AG04450 (cell line): Measurements from ENCODE around the gene FAM83D. TPM values are rescaled to one million over a fixed set of nuclear protein-coding genes. Genes with fewer than 3 reads are reported as not detected.

Experiments
- CTCF ChIA-PET: fragments of 300-600, 350-600 bp; formaldehyde crosslinking; extraction: SDS; loops from one replicate; lab custom pipeline; 2022; ENCODE audit warnings: antibody characterized with exemption, inconsistent platforms; lab: Charles Lee
- POLR2A ChIA-PET: fragments of 350-600 bp; formaldehyde crosslinking; extraction: SDS; loops from one replicate; lab custom pipeline; 2021; ENCODE audit warnings: antibody characterized with exemption, inconsistent platforms; lab: Yijun Ruan, JAX
- DNase-seq: peaks from one replicate; pipeline ENCODE4 v3.0.0-alpha.2; 2011; ENCODE audit warnings: low read depth, low spot score
- H3K27ac ChIP-seq: one replicate; pipeline ENCODE4 v1.5.1; 2012; ENCODE audit warnings: low read depth, low read length, control low read depth
- H3K27me3 ChIP-seq: one replicate; pipeline ENCODE4 v1.6.0; 2012; ENCODE audit warnings: low read length; ENCODE audit not compliant: control insufficient read depth, insufficient read depth
- H3K4me3 ChIP-seq: 2 replicates; pipeline ENCODE4 v1.5.1; 2011; ENCODE audit warnings: mild to moderate bottlenecking, low read depth, low read length, control low read depth
- H3K9me3 ChIP-seq: 2 replicates; pipeline ENCODE4 v1.5.1; 2012; ENCODE audit warnings: low read length; ENCODE audit not compliant: control insufficient read depth, insufficient read depth
- polyA plus RNA-seq: library from polyadenylated mRNA; depleted of rRNA; stranded (reverse); fragments of >200 nt; gene quantifications from 2 replicates; pipeline ENCODE4 v1.2.3, GENCODE V29; 2011
- TF ChIP-seq, protein P1 (sequence below): IDR thresholded peaks from 2 replicates; pipeline ENCODE4 v1.5.1; 2011; ENCODE audit warnings: low read depth, low read length, control low read depth, inconsistent platforms

Gene FAM83D
- polyA plus RNA-seq, 1 experiment = 14.9 TPM

DNA sequence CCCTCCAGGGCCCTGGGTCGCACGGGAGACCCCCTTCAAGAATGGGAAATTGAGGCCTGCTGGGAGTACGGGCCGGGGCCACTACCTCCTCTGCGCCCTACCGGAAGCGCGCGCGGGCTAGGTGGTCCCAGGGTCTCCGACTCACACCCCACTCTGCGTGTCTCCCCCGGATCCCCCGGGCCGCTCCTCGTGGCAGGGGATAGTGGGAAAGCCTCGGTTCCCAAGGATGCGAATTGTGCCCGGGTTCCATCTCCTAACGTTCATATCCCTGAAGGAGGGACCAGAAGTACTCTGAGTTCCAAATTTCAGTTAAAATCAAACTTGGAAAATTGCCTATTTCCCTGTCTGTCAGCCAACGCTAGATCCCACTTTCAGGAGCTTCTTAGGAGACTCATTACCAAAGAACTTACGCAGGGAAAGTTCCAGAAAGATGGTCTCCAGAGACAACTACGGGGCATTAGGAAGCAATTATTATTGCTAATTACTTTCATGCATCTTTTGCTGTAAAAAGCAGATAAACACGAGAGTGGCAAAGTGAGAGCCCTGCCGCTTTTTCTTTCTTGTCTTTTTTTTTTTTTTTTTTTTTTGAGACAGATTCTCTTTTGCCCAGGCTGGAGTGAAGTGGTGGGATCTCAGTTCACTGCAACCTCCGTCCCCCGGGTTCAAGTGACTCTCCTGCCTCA, 858 bp downstream of the FAM83D start:
- DNase-seq = no peak
- CTCF ChIA-PET = interaction anchor here (0.7 to 12.2 kb wide), 13 partner anchors 9 to 944 kb away, joined by 3 to 196 read pairs (median 4); partner anchors contain the start of gene DHX35
- Histone ChIP-seq H3K9me3 (no peaks in the 10 kb centered on the region; the same call in 1 of the 2 replicates), H3K27ac (no peak overlapping the region), H3K27me3 (peaks cover 2% of the 10 kb centered on the region), H3K4me3 (peak overlapping the region; percentile 78)
- POLR2A ChIA-PET = interaction anchor here (1.3 to 2.9 kb wide), 2 partner anchors 35 to 122 kb away, joined by 3 to 18 read pairs; partner anchors contain the start of gene DHX35
- TF ChIP-seq, protein P1, sequence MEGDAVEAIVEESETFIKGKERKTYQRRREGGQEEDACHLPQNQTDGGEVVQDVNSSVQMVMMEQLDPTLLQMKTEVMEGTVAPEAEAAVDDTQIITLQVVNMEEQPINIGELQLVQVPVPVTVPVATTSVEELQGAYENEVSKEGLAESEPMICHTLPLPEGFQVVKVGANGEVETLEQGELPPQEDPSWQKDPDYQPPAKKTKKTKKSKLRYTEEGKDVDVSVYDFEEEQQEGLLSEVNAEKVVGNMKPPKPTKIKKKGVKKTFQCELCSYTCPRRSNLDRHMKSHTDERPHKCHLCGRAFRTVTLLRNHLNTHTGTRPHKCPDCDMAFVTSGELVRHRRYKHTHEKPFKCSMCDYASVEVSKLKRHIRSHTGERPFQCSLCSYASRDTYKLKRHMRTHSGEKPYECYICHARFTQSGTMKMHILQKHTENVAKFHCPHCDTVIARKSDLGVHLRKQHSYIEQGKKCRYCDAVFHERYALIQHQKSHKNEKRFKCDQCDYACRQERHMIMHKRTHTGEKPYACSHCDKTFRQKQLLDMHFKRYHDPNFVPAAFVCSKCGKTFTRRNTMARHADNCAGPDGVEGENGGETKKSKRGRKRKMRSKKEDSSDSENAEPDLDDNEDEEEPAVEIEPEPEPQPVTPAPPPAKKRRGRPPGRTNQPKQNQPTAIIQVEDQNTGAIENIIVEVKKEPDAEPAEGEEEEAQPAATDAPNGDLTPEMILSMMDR = no peak

DNA sequence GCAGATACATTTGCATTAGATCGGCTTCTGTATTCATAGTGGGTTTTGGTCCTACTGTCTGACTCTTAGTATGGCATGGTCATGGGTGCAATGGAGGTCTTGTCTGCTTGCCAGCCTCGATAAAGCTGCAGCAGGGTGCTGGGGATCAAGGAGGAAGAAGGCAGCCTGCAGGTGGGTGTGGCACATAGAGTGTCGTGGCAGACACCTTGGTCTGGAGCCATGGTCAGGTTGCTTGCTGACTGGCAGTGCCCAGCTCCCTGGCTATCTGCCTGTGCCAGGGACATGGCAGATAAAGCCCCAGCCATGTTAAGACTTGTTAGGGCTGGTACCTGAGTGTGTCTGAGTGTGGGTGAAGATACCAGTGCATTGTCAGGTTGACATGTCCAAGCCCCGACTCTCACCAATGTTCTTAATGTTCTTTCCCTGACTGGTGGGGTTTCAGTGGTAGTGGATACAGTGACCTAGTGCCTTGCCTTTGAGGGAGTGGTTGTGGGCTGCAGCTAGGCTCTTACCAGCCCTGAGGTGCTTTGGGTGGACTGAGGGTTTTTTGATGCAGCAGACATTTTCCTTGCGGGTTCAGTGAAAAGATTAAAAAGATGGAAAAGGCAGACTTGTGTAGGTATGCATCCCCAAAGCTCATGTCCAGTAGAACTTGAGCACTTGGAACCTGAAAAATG, 1.8 kb downstream of the FAM83D start:
- H3K9me3 ChIP-seq = no peaks in the 10 kb centered on the region; the same call in 1 of the 2 replicates
- ChIA-PET POLR2A (interaction anchor here (1.3 to 2.9 kb wide), 2 partner anchors 34 to 121 kb away, joined by 3 to 18 read pairs; partner anchors contain the start of gene DHX35), CTCF (interaction anchor here (0.5 to 12.2 kb wide), 6 partner anchors 34 to 943 kb away, joined by 3 to 196 read pairs (median 4); partner anchors contain the start of gene DHX35)
- peak overlapping the region; percentile 45 for H3K4me3 ChIP-seq
- H3K27ac ChIP-seq = no peak overlapping the region
- DNase-seq = no peak
- H3K27me3 ChIP-seq = no peaks in the 10 kb centered on the region
- TF ChIP-seq, protein P1 = no peak

DNA sequence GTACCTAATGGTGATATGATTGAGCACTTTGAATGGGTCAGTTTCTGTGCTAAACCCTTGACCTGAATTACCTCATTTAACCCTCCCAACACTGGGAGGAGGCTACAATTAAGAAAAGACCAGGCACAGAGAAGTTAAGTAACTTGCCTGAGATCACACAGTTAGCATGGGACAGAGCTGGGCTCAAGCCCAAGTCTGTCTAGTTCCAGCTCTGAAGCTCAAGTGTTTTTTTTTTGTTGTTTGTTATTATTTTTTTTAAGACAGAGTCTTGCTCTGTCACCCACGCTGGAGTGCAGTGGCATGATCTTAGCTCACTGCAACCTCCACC, 4.0 kb downstream of the FAM83D start:
- H3K4me3 ChIP-seq = no peak overlapping the region
- H3K27ac ChIP-seq = no peak overlapping the region
- no peaks in the 10 kb centered on the region for H3K27me3 ChIP-seq
- ChIA-PET CTCF (interaction anchor here (1.0 to 12.2 kb wide), 4 partner anchors 32 to 155 kb away, joined by 4 to 196 read pairs (median 6); partner anchors contain the start of gene DHX35), POLR2A (interaction anchor here (0.6 to 0.8 kb wide), 2 partner anchors 32 to 58 kb away, joined by 3 to 4 read pairs; no protein-coding TSS in a partner anchor)
- no peak for DNase-seq
- no peaks in the 10 kb centered on the region; the same call in 1 of the 2 replicates for H3K9me3 ChIP-seq
- TF ChIP-seq, protein P1 = no peak

DNA sequence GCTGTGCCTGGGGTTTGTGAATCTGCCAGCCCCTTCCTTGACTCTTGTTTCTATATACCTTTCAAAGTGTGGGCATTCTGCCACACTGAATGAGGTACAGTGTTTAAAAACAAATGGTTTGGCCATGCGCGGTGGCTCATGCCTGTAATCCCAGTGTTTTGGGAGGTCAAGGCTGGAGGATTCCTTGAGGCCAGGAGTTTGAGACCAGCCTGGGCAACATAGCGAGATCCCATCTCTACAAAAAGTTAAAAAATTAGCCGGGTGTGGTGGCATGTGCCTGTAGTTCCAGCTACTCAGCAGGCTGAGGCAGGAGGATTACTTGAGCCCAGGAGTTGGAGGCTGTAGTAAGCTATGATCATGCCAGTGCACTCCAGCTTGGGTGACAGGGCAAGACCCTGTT, 5.8 kb downstream of the FAM83D start:
- H3K27ac ChIP-seq = no peak overlapping the region
- POLR2A ChIA-PET = interaction anchor here (1.0 kb wide), 1 partner anchor 30 kb away, joined by 3 read pairs; the partner anchor contains the start of gene DHX35

More for the DNA sequence above, 5.8 kb downstream of the FAM83D start:
- no peaks in the 10 kb centered on the region for H3K9me3 ChIP-seq
- TF ChIP-seq, protein P1 = no peak
- DNase-seq = no peak
- H3K27me3 ChIP-seq = no peaks in the 10 kb centered on the region
- CTCF ChIA-PET = interaction anchor here (0.8 to 1.8 kb wide), 4 partner anchors 10 to 118 kb away, joined by 3 to 7 read pairs (median 4); no protein-coding TSS in a partner anchor
- H3K4me3 ChIP-seq = no peak overlapping the region
